ENCODE measurements around the gene RAB6B.

The RAB6B gene

GRCh38 chr3:133878518-133878917, 17.2 kb downstream of the RAB6B start:
- TF ChIP-seq, protein P1, sequence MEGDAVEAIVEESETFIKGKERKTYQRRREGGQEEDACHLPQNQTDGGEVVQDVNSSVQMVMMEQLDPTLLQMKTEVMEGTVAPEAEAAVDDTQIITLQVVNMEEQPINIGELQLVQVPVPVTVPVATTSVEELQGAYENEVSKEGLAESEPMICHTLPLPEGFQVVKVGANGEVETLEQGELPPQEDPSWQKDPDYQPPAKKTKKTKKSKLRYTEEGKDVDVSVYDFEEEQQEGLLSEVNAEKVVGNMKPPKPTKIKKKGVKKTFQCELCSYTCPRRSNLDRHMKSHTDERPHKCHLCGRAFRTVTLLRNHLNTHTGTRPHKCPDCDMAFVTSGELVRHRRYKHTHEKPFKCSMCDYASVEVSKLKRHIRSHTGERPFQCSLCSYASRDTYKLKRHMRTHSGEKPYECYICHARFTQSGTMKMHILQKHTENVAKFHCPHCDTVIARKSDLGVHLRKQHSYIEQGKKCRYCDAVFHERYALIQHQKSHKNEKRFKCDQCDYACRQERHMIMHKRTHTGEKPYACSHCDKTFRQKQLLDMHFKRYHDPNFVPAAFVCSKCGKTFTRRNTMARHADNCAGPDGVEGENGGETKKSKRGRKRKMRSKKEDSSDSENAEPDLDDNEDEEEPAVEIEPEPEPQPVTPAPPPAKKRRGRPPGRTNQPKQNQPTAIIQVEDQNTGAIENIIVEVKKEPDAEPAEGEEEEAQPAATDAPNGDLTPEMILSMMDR (IDR thresholded peaks at IDR 0.05; ENCODE audit: low read depth, low read length, missing control alignments): no peak
- no peak for DNase-seq (ENCODE audit: extremely low read depth, low read depth)
- no peak overlapping the region for H3K4me3 ChIP-seq (replicated peaks; ENCODE audit: low read depth, low read length)

DNA sequence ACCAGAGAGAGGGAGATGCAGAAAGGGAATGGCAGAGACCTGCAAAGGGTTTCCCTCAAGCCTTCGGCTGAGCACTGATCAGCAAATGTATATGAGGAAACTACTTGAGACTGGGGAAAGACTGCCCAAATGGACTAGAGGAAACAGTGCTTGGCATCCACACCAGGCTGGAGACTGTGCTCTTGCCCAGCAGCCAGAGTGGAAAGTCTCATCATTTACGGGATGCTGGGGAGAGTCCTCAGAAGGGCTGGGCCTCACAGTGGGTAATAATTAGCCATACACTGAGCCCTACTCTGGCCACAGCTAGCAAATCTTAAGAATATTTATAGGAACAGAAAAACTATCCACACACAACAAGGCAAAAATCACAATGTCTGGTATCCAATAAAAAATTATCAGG, 18.5 kb downstream of the RAB6B start:
- no peak for DNase-seq (ENCODE audit: extremely low read depth, low read depth)
- H3K4me3 ChIP-seq (replicated peaks; ENCODE audit: low read depth, low read length): no peak overlapping the region
- TF ChIP-seq, protein P1 (IDR thresholded peaks at IDR 0.05; ENCODE audit: low read depth, low read length, missing control alignments): no peak

GRCh38 chr3:133874761-133875438, 20.8 kb downstream of the RAB6B start:
- TF ChIP-seq, protein P1 (IDR thresholded peaks at IDR 0.05; ENCODE audit: low read depth, low read length, missing control alignments): no peak
- DNase-seq (ENCODE audit: extremely low read depth, low read depth): no peak
- H3K4me3 ChIP-seq (replicated peaks; ENCODE audit: low read depth, low read length): no peak overlapping the region

DNA sequence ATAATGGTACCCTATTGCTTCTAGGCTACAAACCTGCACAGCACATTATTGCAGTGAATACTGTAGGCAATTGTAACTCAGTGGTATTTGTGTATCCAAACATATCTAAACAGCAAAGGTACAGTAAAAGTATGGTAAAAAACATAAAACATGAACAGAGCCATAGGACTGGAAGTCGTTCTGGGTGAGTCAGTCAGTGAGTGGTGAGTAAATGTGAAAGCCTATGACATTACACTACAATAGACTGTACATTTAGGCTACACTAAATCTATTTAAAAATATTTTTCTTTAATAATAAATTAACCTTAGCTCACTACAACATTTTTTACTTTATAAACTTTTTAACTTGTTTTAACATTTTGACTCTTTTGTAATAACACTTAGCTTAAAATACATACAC, 21.3 kb downstream of the RAB6B start:
- DNase-seq (ENCODE audit: extremely low read depth, low read depth): no peak
- no peak overlapping the region for H3K4me3 ChIP-seq (replicated peaks; ENCODE audit: low read depth, low read length)
- TF ChIP-seq, protein P1 (IDR thresholded peaks at IDR 0.05; ENCODE audit: low read depth, low read length, missing control alignments): no peak

DNA sequence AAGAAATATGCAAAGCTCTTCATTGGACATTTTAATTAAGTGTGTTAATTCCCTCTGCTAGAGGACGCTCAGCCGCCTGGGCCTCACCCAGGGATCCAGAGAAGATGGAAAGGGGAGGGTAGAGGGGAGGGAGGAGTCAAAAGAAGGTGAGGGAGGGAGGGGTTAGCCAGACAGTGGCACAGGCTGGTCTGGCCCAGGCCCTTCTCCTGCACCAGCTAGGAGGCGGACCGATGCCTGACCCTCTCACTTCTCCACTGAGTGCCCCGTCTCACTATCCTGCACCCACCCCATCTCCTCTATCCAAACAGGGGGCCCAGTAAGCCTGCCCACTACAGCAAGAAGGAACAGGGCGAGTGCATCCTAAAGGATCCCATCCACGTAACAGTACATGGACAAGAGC, 22.9 kb downstream of the RAB6B start:
- no peak overlapping the region for H3K4me3 ChIP-seq (replicated peaks; ENCODE audit: low read depth, low read length)
- TF ChIP-seq, protein P1 (IDR thresholded peaks at IDR 0.05; ENCODE audit: low read depth, low read length, missing control alignments): no peak
- DNase-seq (ENCODE audit: extremely low read depth, low read depth): no peak

DNA sequence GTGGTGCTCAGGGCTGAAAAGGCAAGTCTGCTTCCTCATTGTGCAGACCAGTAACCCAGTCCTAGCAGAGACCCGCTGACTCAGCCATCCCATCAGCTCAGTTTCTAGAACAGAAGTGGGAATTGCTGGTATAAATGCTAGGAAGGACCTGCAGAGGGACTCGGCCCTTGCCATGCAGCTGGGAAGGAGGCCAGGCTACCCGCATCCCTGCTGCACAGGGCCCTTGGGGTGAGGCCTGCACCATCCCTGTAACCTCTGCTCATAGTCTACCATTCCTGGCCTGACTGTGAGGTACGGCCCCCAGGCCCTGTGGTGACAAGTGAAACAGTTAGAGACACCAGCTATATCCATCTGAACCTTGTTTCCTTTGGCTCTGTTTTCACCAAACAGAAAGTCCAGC, 23.5 kb downstream of the RAB6B start:
- no peak for DNase-seq (ENCODE audit: extremely low read depth, low read depth)
- no peak overlapping the region for H3K4me3 ChIP-seq (replicated peaks; ENCODE audit: low read depth, low read length)
- TF ChIP-seq, protein P1 (IDR thresholded peaks at IDR 0.05; ENCODE audit: low read depth, low read length, missing control alignments): no peak

Measured in HFF-Myc (cell line).